NCI-H526 (cell line): Measurements from ENCODE around the gene OR6C76.

Experiments used
- DNase-seq, 2 experiments: peaks; one replicate each; lab custom pipeline; 2025; lab: John Stamatoyannopoulos, UW

OR6C76 gene

DNA sequence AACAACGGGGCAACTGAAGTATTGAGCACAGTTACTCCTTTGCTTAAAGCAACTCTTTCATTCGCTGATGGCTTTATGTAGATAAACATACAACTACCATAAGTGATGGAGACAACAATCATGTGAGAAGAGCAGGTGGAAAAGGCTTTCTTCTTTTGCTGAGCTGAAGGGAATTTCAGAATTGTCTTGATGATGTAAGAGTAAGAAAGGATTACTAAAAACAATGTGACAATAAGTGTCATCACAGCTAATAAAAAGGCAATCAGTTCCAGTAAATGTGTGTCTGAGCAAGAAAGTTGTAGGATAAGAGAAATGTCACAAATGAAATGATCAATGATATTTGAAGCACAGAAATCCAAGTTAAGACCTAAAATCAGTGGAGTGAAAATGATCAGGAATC is 43.2 kb downstream of the OR6C76 start:
- DNase-seq: no peak

DNA sequence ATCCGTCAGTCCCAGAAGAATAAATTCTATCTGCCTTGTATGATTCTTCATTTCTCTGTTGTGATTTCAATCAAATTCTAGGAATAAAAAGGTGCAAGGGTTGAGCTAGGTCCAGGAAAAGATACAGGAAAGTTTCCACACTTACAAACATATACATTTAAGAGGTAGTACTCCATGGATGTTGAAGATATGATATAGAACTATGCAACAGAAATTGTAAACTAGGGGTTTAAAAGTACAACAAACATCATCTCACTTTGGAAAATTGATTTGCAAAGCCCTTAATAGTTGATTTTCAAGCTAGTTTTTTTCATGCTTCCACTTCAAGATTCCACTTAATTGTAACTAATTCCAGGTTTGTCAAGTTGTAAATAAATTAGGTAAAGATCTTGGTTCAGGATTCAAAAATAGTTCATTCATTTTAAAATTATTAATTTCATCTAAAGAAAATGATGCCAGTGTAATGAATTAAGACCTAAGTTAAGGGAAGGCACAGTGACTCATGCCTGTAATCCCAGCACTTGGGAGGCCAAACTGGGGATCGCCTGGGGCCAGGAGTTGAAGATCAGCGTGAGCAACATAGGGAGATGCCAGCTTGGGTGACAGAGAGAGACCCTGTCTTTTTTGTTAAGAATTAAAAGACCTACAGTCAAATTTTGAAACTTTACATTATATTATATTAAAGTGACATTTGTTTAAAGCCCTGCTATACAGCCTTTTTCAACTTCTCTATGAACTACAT is 44.2 kb downstream of the OR6C76 start, which contains the start of gene OR6C70:
TSS of gene OR6C70 (minus strand) at position 51 of the 742 bp plus-strand sequence. CDS start at position 51, 0 bp downstream.
- no peak for DNase-seq

DNA sequence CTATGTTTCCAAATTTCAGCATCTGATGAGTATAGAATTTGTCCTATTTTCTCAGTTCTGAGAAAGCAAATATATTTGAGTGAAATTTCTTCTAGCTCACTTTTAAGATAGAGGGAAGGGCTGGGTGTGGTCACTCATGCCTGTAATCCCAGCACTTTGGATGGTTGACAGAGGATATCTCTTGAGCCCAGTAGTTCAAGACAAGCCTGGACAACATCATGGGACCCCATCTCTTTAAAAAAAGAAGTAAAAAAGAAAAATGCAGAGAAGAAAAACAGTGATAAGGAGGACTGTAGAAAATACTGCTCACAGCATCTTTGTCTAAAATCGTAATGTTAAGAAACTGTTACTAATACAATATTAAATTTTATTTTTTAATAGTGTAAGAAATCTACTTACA is 46.2 kb downstream of the OR6C76 start:
- DNase-seq: no peak
